Neural cell (in vitro differentiated cells): Measurements from ENCODE around the gene AHRR.

Experiments
- POLR2AphosphoS5 ChIP-seq: IDR thresholded peaks from 2 replicates; pipeline ENCODE4 v1.6.1; 2012
- SMC3 ChIP-seq: fragments of 450-650 bp; conservative IDR thresholded peaks from 2 replicates; pipeline ENCODE4 v1.6.1; 2014; ENCODE audit warnings: antibody characterized with exemption, mild to moderate bottlenecking, moderate library complexity; ENCODE audit not compliant: poor library complexity
- TAF1 ChIP-seq: IDR thresholded peaks from 2 replicates; pipeline ENCODE4 v1.6.1; 2012; ENCODE audit warnings: low read depth
- TF ChIP-seq, protein P1 (sequence below): fragments of 450-650 bp; IDR thresholded peaks from 2 replicates; pipeline ENCODE4 v1.5.1; 2014; ENCODE audit warnings: antibody characterized with exemption, mild to moderate bottlenecking, moderate library complexity; ENCODE audit not compliant: poor library complexity, severe bottlenecking
- TF ChIP-seq, protein P2 (sequence below): IDR thresholded peaks from 2 replicates; pipeline ENCODE4 v1.6.1; 2012; ENCODE audit warnings: borderline replicate concordance

DNA sequence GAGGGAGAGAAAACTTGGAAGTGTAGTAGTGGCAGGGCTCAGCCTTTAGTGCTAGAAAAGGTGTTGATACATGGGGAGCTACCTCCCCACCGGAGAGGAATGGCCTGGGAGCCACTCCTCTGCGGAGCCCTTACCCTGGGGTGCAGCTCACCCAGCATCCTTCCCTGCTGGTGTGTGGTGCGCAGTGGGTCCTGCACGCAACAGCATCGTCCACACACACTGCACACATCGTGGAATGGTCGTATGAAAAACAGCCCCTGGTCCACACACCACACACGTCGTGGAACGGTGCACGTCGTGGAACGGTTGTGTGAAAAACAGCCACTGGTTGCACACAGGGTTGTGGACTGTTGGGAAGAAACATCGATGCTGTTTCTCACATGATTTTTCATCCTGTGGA, 16.1 kb upstream of the AHRR start:
- TF ChIP-seq, protein P1, sequence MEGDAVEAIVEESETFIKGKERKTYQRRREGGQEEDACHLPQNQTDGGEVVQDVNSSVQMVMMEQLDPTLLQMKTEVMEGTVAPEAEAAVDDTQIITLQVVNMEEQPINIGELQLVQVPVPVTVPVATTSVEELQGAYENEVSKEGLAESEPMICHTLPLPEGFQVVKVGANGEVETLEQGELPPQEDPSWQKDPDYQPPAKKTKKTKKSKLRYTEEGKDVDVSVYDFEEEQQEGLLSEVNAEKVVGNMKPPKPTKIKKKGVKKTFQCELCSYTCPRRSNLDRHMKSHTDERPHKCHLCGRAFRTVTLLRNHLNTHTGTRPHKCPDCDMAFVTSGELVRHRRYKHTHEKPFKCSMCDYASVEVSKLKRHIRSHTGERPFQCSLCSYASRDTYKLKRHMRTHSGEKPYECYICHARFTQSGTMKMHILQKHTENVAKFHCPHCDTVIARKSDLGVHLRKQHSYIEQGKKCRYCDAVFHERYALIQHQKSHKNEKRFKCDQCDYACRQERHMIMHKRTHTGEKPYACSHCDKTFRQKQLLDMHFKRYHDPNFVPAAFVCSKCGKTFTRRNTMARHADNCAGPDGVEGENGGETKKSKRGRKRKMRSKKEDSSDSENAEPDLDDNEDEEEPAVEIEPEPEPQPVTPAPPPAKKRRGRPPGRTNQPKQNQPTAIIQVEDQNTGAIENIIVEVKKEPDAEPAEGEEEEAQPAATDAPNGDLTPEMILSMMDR: no peak
- TF ChIP-seq POLR2AphosphoS5 (no peak), TAF1 (no peak), SMC3 (no peak)
- TF ChIP-seq, protein P2, sequence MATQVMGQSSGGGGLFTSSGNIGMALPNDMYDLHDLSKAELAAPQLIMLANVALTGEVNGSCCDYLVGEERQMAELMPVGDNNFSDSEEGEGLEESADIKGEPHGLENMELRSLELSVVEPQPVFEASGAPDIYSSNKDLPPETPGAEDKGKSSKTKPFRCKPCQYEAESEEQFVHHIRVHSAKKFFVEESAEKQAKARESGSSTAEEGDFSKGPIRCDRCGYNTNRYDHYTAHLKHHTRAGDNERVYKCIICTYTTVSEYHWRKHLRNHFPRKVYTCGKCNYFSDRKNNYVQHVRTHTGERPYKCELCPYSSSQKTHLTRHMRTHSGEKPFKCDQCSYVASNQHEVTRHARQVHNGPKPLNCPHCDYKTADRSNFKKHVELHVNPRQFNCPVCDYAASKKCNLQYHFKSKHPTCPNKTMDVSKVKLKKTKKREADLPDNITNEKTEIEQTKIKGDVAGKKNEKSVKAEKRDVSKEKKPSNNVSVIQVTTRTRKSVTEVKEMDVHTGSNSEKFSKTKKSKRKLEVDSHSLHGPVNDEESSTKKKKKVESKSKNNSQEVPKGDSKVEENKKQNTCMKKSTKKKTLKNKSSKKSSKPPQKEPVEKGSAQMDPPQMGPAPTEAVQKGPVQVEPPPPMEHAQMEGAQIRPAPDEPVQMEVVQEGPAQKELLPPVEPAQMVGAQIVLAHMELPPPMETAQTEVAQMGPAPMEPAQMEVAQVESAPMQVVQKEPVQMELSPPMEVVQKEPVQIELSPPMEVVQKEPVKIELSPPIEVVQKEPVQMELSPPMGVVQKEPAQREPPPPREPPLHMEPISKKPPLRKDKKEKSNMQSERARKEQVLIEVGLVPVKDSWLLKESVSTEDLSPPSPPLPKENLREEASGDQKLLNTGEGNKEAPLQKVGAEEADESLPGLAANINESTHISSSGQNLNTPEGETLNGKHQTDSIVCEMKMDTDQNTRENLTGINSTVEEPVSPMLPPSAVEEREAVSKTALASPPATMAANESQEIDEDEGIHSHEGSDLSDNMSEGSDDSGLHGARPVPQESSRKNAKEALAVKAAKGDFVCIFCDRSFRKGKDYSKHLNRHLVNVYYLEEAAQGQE: no peak
